Measurements from ENCODE around the gene EPO.

GRCh38 chr7:100685049-100685605, 35.1 kb upstream of the EPO start:
- no peak for TF ChIP-seq CTCF (IDR thresholded peaks at IDR 0.05)
- no peak for TF ChIP-seq POLR2AphosphoS5 (IDR thresholded peaks at IDR 0.05)

Measured in transverse colon (tissue), 4 donors.